Cardiac muscle cell (in vitro differentiated cells and primary cell): ENCODE data around the gene LIPC. TPM values are rescaled to one million over a fixed set of nuclear protein-coding genes. Genes with fewer than 3 reads are reported as not detected.

Source experiments
- DNase-seq, 2 donors: peaks; one replicate each; pipeline versions ENCODE4 v3.0.0 to v3.0.0-alpha.2; 2010 to 2017; ENCODE audit warnings: low read depth in 1 of 2, low spot score in 1 of 2
- H3K27ac ChIP-seq: fragments of 200-600 bp; sonication (generic); 2 replicates; pipeline ENCODE4 v1.5.1; 2016
- H3K27me3 ChIP-seq: fragments of 200-600 bp; sonication (generic); 2 replicates; pipeline ENCODE4 v1.6.0; 2016; ENCODE audit warnings: control low read depth
- H3K36me3 ChIP-seq: fragments of 200-600 bp; sonication (generic); 2 replicates; pipeline ENCODE4 v1.5.1; 2016; ENCODE audit warnings: control low read depth
- H3K4me1 ChIP-seq: fragments of 200-600 bp; sonication (generic); 2 replicates; pipeline ENCODE4 v1.8.1; 2017; ENCODE audit warnings: low read depth, mild to moderate bottlenecking, mixed run types
- H3K4me3 ChIP-seq: fragments of 200-600 bp; sonication (generic); 2 replicates; pipeline ENCODE4 v1.5.1; 2016; ENCODE audit warnings: mild to moderate bottlenecking
- H3K9me3 ChIP-seq: fragments of 200-600 bp; sonication (generic); 2 replicates; pipeline ENCODE4 v1.5.1; 2017; ENCODE audit warnings: low read depth, mild to moderate bottlenecking, control low read depth
- polyA plus RNA-seq: library from polyadenylated mRNA; unstranded; fragments of >200 nt; fragmentation: Nextera tagmentation; extraction: Ambion mirVana; gene quantifications from 2 replicates; pipeline ENCODE4 v1.2.1, GENCODE V29; 2016
- total RNA-seq: library from RNA; depleted of rRNA; stranded (reverse); fragments of >200 nt; gene quantifications from 2 replicates; pipeline ENCODE4 v1.2.3, GENCODE V29; 2016
- TF ChIP-seq, protein P1 (sequence below): IDR thresholded peaks from 2 replicates; pipeline ENCODE4 v1.5.1; 2012; ENCODE audit warnings: low read depth, mild to moderate bottlenecking, low read length

LIPC gene
- total and polyA plus RNA-seq, 2 experiments from 2014 or later, result not detected

DNA sequence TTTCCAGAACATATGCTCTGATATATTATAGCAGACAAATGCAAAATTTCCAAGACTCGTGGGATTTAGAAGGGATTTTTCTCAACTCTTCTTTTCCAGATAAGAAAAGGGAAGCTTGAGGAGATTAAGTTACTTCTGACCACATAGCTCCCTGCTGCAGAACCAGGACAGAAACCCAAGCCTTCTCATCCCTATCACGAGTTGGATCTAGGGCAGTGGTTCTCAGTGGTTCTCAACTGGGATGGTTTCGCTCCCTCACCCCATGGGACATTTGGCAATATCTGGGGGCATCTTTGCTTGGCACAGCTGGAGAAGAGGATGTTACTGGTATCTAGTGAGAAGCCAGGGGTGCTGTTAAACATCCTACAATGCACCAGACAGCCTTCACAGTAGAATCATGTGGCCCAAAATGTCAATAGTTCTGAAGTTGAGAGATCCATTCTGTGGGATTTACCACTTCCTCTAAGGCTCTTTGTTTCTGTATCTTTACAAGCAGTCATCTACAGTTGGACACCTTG lies 64.2 kb downstream of the LIPC start:
- Histone ChIP-seq H3K27me3 (no peaks in the 10 kb centered on the region), H3K4me3 (no peak overlapping the region), H3K4me1 (no peaks in the 10 kb centered on the region), H3K27ac (no peak overlapping the region), H3K36me3 (no peaks in the 10 kb centered on the region), H3K9me3 (no peaks in the 10 kb centered on the region)
- TF ChIP-seq, protein P1, sequence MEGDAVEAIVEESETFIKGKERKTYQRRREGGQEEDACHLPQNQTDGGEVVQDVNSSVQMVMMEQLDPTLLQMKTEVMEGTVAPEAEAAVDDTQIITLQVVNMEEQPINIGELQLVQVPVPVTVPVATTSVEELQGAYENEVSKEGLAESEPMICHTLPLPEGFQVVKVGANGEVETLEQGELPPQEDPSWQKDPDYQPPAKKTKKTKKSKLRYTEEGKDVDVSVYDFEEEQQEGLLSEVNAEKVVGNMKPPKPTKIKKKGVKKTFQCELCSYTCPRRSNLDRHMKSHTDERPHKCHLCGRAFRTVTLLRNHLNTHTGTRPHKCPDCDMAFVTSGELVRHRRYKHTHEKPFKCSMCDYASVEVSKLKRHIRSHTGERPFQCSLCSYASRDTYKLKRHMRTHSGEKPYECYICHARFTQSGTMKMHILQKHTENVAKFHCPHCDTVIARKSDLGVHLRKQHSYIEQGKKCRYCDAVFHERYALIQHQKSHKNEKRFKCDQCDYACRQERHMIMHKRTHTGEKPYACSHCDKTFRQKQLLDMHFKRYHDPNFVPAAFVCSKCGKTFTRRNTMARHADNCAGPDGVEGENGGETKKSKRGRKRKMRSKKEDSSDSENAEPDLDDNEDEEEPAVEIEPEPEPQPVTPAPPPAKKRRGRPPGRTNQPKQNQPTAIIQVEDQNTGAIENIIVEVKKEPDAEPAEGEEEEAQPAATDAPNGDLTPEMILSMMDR, result no peak
- DNase-seq, result no peak

DNA sequence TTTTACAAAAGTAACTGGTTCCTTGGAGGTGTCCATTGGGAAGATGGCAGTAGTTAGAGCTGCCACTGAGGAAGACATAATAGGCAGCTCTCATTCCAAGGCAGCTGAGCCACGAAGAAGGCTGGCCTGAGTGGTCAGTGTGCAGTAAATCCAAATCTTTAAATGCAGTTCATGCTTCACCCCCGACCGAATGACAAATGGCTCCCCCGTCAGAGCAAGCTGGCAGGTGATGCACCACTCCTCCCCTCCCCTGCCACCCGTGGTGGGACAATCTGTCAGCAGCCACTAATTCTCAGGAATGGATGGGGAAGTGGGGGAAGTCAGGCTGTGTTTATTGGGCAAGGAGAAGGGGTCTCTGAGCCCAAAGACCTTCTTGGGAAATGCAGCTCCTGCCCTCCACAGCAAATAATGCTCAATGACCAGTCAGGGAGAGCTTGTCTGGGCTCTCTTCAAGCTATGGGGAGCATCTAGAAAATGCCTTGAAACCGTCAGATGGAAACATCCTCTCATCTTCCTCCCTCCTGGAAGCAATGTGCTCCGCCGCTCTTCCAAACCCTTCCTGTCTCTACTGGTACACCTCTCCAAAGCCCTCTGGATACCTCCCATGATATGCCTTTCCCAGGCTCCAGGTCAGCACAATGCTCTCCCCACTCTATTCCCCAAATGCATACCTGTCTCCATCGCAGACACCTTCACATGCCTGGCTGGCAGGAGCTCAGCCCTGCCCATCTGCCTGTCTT lies 65.4 kb downstream of the LIPC start:
- Histone ChIP-seq H3K27ac (no peak overlapping the region), H3K36me3 (no peaks in the 10 kb centered on the region), H3K27me3 (no peaks in the 10 kb centered on the region), H3K4me1 (no peaks in the 10 kb centered on the region), H3K9me3 (no peaks in the 10 kb centered on the region), H3K4me3 (no peak overlapping the region)
- no peak for DNase-seq
- TF ChIP-seq, protein P1, result no peak

DNA sequence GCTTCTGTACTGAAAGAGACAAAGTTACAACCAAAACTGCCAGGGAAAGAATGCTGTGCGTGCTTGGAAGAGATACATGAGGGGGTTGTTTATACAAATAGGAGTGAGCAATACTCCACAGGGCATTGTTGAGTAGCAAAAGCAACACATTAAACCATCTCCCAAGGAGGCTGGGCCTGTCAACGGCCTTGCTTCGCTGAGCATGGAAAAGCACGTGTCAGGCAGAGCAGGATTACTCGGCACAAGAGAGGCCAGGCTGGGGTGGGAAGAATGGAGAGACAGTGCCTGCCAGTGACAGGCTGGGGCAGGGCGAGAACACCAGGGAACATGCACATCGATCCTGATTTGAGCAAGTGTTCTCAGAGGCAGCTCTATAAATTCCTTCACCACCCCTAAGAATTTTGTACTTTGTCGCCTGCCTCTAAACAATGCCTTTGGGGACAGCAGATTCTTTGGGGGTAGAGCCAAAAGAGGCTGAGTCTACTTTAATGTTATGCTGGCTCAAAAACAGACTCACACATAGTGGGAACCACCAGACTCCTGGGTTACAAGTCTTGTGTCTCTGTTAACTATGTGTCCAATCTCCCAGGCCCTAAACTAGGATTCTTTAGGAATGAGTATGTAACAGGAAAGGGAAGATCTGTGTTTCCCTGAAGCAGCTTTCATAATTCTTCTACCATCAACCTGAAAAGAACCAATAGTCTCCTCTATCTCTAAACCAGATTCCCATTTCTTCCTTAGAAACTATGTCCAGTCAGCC lies 67.2 kb downstream of the LIPC start:
- Histone ChIP-seq H3K36me3 (no peaks in the 10 kb centered on the region), H3K27me3 (no peaks in the 10 kb centered on the region), H3K27ac (no peak overlapping the region), H3K4me1 (no peaks in the 10 kb centered on the region), H3K9me3 (no peaks in the 10 kb centered on the region), H3K4me3 (no peak overlapping the region)
- peak in 1 of 2 donors; percentile 44 for DNase-seq
- TF ChIP-seq, protein P1, result no peak

DNA sequence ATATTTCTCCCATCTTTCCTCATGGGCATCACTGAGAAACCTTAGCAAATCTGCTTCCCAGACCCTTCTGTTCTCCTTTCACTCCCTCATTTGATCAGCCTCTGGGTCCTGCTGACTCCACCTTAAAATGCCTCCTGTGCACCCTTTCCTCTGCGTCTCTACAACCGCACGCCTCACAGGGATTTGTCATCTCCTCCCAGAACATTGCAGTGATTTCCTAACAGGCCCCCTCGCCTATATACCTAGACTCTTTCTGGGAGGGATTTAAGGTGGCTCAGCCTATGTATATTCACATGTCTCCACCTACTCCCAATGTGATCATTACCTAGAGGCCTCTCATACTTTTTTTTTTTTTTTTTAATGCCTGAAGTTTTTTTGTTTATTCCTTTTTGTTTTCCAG lies 69.2 kb downstream of the LIPC start:
- TF ChIP-seq, protein P1, result no peak
- H3K4me1 ChIP-seq, result no peaks in the 10 kb centered on the region
- H3K36me3 ChIP-seq, result no peaks in the 10 kb centered on the region
- H3K9me3 ChIP-seq, result no peaks in the 10 kb centered on the region
- DNase-seq, result peak in 1 of 2 donors; percentile 34
- no peak overlapping the region for H3K27ac ChIP-seq
- no peaks in the 10 kb centered on the region for H3K27me3 ChIP-seq
- H3K4me3 ChIP-seq, result no peak overlapping the region

DNA sequence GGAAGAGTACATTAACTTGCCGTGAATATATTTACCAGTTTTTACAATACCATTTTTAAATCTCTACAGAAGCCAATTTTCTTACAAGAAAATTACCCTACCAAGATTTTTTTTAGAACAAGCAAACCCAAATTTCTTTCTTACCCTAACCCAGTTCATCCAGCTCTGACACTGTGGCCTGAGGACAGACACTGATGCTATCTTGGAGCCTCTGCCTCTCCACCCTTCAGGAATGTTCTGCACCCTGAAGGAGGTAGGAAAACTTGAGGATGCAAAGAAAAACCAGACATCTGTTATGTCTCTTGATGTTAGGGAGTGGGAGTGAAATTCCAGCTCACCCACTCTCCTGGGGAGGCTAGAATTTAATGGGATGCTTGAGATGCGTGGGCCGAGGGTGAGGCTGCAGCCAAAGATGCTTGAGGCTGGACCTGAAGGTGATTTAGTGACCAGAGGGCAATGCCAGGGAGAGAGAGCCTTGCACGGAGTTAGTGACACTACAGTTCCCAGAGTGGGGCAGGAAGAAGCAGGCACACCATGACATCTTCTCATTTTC lies 69.9 kb downstream of the LIPC start:
- Histone ChIP-seq H3K27ac (no peak overlapping the region), H3K27me3 (no peaks in the 10 kb centered on the region), H3K4me3 (no peak overlapping the region), H3K36me3 (no peaks in the 10 kb centered on the region), H3K4me1 (no peaks in the 10 kb centered on the region), H3K9me3 (no peaks in the 10 kb centered on the region)
- DNase-seq, result no peak
- TF ChIP-seq, protein P1, result no peak
